Measurements from ENCODE around the gene CSMD2. TPM values are rescaled to one million over a fixed set of nuclear protein-coding genes. Genes with fewer than 3 reads are reported as not detected.

Gene CSMD2
- total and polyA plus RNA-seq, 2 of the 4 experiments (the other 2 are of a cell fraction) = under 0.01 to 0.36 TPM

GRCh38 chr1:33608825-33609400, 556.1 kb downstream of the CSMD2 start:
- Histone ChIP-seq H2BK120ac (ENCODE audit: low read depth, low read length) (no peak overlapping the region), H2BK20ac (ENCODE audit: low read depth, low read length) (no peak overlapping the region), H3K9ac (ENCODE audit: low read depth, low read length) (no peak overlapping the region), H4K5ac (ENCODE audit: low read depth, low read length) (no peak overlapping the region), H3K4me1 (ENCODE audit: control insufficient read depth, insufficient read depth, low read length) (no peaks in the 10 kb centered on the region), H3K79me1 (ENCODE audit: low read depth in 1 of 2, low read length in 2 of 2) (no peaks in the 10 kb centered on the region), H3K4me3 (ENCODE audit: insufficient read depth, low read depth, low read length) (no peak overlapping the region), H2BK15ac (ENCODE audit: low read depth, low read length) (no peak overlapping the region), H3K4ac (ENCODE audit: low read depth, low read length) (no peak overlapping the region), H3K56ac (ENCODE audit: extremely low read depth, insufficient read depth, low read length) (no peak overlapping the region), H2AFZ (replicated peaks; ENCODE audit: low read length, poor library complexity) (no peak overlapping the region), H3K9me1 (ENCODE audit: insufficient read depth, low read length) (no peaks in the 10 kb centered on the region), H3K4me2 (ENCODE audit: low read depth, low read length) (no peak overlapping the region), H3K9me3 (ENCODE audit: control insufficient read depth, insufficient read depth, low read length) (no peaks in the 10 kb centered on the region), H3K27ac (ENCODE audit: insufficient read depth, low read length) (no peak overlapping the region), H3K36me3 (ENCODE audit: control insufficient read depth, insufficient read depth, low read length) (no peaks in the 10 kb centered on the region), H2BK5ac (ENCODE audit: low read depth, low read length, poor library complexity, severe bottlenecking) (no peak overlapping the region), H3K14ac (replicated peaks; ENCODE audit: low read depth, low read length) (no peak overlapping the region), H4K20me1 (ENCODE audit: insufficient read depth, low read length) (no peaks in the 10 kb centered on the region), H3K18ac (ENCODE audit: low read depth, low read length) (no peak overlapping the region), H3K27me3 (ENCODE audit: control insufficient read depth, insufficient read depth, low read length) (peaks cover 2% of the 10 kb centered on the region; the same call in 1 of the 2 replicates), H4K91ac (ENCODE audit: insufficient read depth, low read depth, low read length) (no peak overlapping the region), H3K23ac (ENCODE audit: low read depth, low read length) (no peak overlapping the region), H2AK9ac (replicated peaks; ENCODE audit: low read depth, low read length, poor library complexity) (no peak overlapping the region), H2AK5ac (ENCODE audit: low read depth, low read length) (no peak overlapping the region), H4K8ac (ENCODE audit: low read depth in 2 of 2, low read length in 2 of 2) (no peak overlapping the region)
- ChIA-PET CTCF (no interaction called here), POLR2A (ENCODE audit: unreplicated experiment) (interaction anchor here (0.5 kb wide), 1 partner anchor 134 kb away, joined by 3 read pairs; no protein-coding TSS in a partner anchor)
- TF ChIP-seq RFX5 (IDR thresholded peaks at IDR 0.05; ENCODE audit: low read depth, low read length) (no peak), RCOR1 (IDR thresholded peaks at IDR 0.05; ENCODE audit: insufficient replicate concordance, low read length) (no peak), CEBPB (IDR thresholded peaks at IDR 0.05; ENCODE audit: low read depth, low read length) (no peak), FOS (IDR thresholded peaks at IDR 0.05; ENCODE audit: low read depth, low read length) (no peak), POLR2A (IDR thresholded peaks at IDR 0.05; ENCODE audit: low read depth, low read length) (no peak), MXI1 (IDR thresholded peaks at IDR 0.05; ENCODE audit: borderline replicate concordance, low read depth, low read length) (no peak), CTCF (conservative IDR thresholded peaks at IDR 0.05; ENCODE audit: low read depth, low read length) (no peak), USF2 (IDR thresholded peaks at IDR 0.05; ENCODE audit: low read depth, low read length) (no peak), CHD1 (IDR thresholded peaks at IDR 0.05; ENCODE audit: low read depth, low read length) (no peak), MAZ (IDR thresholded peaks at IDR 0.05; ENCODE audit: borderline replicate concordance, low read depth, low read length) (no peak), RAD21 (IDR thresholded peaks at IDR 0.05; ENCODE audit: low read length) (no peak), NFE2L2 (IDR thresholded peaks at IDR 0.05; ENCODE audit: low read depth, low read length) (no peak), SMC3 (IDR thresholded peaks at IDR 0.05; ENCODE audit: low read depth, low read length) (no peak), BHLHE40 (IDR thresholded peaks at IDR 0.05; ENCODE audit: low read depth, low read length) (no peak)
- dilution Hi-C loops (cut with HindIII; ENCODE audit: low sequenced_read_pairs, unreplicated experiment) = no loop called here
- ATAC-seq (ENCODE audit: low read depth) (no peak), DNase-seq (no peak)
- BruUV-seq (replicated peaks) = no TSS peak
- in situ Hi-C loops (cut with MboI; ENCODE audit: low sequenced_read_pairs) = loop anchor here (25.0 kb wide), 2 partner anchors 397 to 522 kb away; partner anchors contain the start of gene AZIN2
- intact Hi-C loops (cut with micrococcal nuclease) = no loop called here
- 100% methylated on average over 1 of the region's 9 CpGs; no CpG with 5 or more reads in 1 of the 2 experiments for WGBS, 2 experiments (ENCODE audit: extremely low coverage in 2 of 2, insufficient read length in 1 of 2)
